Breast epithelium (tissue), 3 donors: ENCODE measurements around the gene PUSL1.

ENCODE experiments used
- CTCF ChIP-seq, 3 donors: fragments of 450-650 bp; IDR thresholded peaks; one replicate each; pipeline ENCODE4 v1.5.1; 2016 to 2017; ENCODE audit warnings: antibody characterized with exemption in 3 of 3, mild to moderate bottlenecking in 3 of 3, moderate library complexity in 3 of 3
- POLR2A ChIP-seq: fragments of 450-650 bp; IDR thresholded peaks from one replicate; pipeline ENCODE4 v1.6.1; 2016; ENCODE audit warnings: antibody characterized with exemption, mild to moderate bottlenecking, moderate library complexity

- TF ChIP-seq POLR2A (no peak), CTCF (IDR thresholded peaks at IDR 0.05) (no peak)
These were observed 2.9 kb upstream of the PUSL1 start for GRCh38 chr1:1305300-1306069.
